LNCAP (cell line): ENCODE data around the gene TMEM126B.
A peak's percentile ranks its signal among the peaks of the same experiment; 100 is the strongest.

ENCODE experiments used
- TF ChIP-seq, protein P1 (sequence below): fragments of 450-650 bp; IDR thresholded peaks from 2 replicates; pipeline ENCODE4 v1.5.1; 2017; ENCODE audit warnings: mild to moderate bottlenecking

TMEM126B gene

DNA sequence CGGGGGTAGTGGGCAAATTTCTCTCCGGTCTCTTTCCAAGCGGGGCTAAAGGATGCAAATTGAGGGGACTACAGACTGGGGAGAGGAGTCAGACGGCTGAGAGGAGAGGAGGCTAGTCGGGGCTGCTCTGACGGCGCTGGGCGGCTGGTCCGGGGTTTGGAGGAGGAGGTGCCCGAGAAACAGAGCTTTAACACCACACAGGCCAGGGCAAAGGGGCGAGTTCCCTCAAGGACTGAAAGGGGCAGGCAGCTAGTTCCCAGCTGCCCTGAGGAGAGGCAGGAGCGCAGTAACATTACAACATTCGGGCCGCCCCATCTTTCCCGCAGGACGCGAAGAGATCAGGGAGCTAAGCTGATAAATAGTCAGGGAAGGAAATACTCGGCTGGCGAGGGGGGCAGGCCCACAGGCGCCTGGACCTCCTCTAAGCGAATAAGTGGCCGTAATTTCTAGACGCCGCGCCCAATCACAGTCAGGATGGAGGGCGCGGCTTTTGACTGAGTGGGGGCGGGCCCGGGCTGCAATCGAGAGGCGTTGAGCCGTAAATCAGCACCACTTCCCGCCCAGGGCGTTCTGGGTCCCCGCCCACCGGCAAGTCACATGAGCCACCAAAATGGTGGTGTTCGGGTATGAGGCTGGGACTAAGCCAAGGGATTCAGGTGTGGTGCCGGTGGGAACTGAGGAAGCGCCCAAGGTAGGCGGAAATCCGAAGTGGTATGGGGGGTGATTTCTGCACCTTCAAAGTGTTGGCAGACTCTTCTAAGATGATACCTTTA is at the start of gene TMEM126B:
Gene TMEM126B, plus strand, starts transcription at position 596 of the 773 bp plus-strand sequence. Its CDS starts 15 bp downstream, at position 611.
- TF ChIP-seq, protein P1, sequence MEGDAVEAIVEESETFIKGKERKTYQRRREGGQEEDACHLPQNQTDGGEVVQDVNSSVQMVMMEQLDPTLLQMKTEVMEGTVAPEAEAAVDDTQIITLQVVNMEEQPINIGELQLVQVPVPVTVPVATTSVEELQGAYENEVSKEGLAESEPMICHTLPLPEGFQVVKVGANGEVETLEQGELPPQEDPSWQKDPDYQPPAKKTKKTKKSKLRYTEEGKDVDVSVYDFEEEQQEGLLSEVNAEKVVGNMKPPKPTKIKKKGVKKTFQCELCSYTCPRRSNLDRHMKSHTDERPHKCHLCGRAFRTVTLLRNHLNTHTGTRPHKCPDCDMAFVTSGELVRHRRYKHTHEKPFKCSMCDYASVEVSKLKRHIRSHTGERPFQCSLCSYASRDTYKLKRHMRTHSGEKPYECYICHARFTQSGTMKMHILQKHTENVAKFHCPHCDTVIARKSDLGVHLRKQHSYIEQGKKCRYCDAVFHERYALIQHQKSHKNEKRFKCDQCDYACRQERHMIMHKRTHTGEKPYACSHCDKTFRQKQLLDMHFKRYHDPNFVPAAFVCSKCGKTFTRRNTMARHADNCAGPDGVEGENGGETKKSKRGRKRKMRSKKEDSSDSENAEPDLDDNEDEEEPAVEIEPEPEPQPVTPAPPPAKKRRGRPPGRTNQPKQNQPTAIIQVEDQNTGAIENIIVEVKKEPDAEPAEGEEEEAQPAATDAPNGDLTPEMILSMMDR: no peak

DNA sequence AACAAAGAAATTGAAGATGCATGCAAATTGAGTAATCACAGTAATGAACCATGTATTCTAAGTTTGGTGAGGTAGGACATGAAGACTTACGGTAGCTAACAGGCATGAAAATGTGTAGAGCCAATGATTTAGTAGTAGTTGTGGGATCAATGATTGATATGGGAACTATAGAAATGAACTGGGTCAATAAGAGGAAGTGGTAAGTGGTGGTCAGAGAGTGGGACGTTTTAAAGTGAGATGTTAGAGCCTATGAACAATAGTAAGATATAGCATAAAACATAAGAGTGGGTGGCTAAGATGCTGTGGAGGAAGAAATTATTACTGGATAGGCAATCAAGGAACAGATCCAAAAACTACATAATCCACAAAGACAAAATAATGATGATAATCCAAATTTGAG is 46.3 kb upstream of the TMEM126B start:
- TF ChIP-seq, protein P1: no peak

DNA sequence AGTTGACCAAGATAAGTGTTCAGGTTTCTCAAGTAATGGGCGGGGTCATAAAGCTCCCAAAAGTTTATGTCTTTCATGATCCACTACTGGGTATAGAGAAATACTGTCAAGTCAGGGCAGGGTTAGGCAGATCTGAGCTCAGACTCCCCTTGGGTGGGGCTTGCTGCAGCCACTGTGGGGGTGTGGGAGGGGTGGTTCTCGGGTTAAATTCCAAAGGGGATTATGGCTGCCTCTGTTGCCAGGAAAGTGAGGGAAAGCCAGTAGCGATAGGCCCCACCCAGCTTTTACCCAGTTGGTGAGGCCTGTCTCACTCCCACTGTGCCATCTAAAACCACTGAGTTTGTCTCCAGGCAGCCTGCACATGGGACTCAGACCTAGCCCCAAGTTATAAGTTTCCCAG is 39.0 kb upstream of the TMEM126B start:
- TF ChIP-seq, protein P1: no peak

DNA sequence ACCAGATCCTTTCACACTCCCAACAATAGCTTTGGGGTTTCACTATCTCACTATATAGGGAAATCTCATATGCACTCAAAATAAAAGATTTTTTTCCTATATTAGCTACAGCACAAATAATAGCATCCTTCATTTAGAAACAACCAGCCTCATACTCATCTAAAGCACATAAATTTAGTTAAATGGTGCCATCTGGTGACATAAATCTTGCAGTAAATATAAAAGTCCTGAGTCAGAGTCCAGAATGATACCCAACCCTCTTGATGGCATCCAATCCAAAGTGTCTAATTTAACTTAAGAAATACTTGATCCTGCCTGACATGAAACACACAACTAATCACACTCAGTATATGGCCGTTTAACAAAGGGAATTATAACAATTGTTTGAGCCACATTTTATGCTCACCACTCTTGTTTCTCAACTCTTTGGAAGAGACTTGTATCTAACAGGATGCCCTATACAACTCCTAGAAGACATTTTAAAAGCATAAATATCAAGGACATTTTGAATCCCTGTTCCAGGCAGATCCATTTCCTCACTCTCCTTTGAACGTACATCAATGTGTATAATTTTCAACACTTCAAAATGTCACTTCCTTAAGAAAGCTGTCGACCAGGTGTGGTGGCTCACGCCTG is 37.4 kb upstream of the TMEM126B start:
- TF ChIP-seq, protein P1: peak; percentile 49; the same call in 1 of the 2 replicates

DNA sequence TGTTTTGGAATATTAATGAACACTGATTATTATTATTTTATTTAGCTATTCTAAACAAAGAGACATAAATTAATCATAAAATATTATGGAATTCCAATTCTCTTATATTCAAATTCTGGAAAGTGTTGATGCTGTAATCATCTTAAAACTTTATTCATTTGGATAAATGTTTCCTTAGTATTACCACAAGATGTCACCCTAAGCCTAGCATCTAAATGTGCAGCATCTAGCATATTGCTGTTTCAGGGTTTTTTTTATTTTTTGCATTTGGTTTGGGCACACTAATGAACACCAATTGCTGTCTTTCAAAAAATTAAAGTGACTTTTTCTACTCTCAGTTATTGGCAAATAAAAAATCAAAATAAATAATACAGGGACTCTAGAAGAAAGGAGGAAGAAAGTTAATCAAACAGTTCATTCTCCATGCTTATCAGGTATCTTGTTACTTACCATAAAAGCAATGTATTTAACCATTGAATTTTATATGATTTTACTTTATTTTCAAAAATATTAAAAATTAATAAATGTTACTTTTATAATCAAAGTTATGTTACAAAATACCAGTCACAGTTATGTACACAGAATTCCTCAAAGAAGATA is 33.0 kb upstream of the TMEM126B start:
- TF ChIP-seq, protein P1: peak; percentile 62

DNA sequence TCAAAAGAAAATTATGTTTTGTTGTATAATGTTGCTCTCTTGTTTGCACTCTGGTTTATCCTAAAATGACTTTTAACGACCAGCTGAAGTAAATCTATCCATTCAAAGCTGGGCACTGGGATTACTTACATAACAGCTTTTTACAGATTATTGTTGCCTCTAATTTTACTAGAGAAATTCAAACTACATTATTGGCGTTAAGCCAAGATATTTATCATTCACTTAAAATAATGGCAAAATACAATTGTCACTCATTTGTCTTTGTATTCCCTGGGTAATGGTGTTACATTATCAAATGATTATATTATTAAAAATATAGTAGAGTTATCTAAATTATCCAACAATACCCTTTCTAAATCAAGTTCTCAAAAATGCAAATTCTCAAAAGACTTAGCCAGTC is 31.5 kb upstream of the TMEM126B start:
- TF ChIP-seq, protein P1: no peak

DNA sequence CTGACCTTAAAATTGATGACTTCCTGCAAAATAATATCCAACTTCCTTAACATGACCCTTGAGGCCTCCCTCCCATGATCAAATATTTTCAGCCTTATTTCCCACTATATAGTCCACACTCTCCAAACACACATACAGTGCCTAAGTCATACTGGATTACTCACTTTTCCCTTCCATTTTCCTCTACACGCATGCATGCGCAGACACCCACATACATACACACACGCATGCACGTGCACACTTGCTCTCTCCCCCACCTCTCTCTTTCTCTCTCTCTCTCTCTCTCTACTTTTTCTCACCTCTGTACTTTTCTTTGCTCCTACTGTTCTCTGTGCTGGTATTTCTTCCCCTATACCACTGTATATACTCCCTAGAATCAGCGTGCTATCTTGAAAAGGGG is 29.3 kb upstream of the TMEM126B start:
- TF ChIP-seq, protein P1: no peak
